ENCODE measurements around the gene ZBTB7C. TPM values are rescaled to one million over a fixed set of nuclear protein-coding genes. Genes with fewer than 3 reads are reported as not detected.

The ZBTB7C gene
- total RNA-seq, 4 donors from 2014 or later, result 26.0 to 50.6 (median 46.2) TPM

GRCh38 chr18:48428475-48429177, 19.4 kb upstream of the ZBTB7C start:
- H3K9me3 ChIP-seq, result no peaks in the 10 kb centered on the region
- TF ChIP-seq EP300 (IDR thresholded peaks at IDR 0.05) (no peak), CTCF (IDR thresholded peaks at IDR 0.05) (no peak), POLR2A (IDR thresholded peaks at IDR 0.05) (no peak), POLR2AphosphoS5 (IDR thresholded peaks at IDR 0.05) (no peak)
- H3K4me3 ChIP-seq, result no peak overlapping the region
- H3K36me3 ChIP-seq, result no peaks in the 10 kb centered on the region
- no peak overlapping the region for H3K27ac ChIP-seq
- H3K27me3 ChIP-seq, result no peaks in the 10 kb centered on the region
- no peak for DNase-seq (ENCODE audit: low spot score in 2 of 2)
- H3K4me1 ChIP-seq, result no peaks in the 10 kb centered on the region
- WGBS, result 50% methylated on average over 9 of the region's 9 CpGs

- no peaks in the 10 kb centered on the region for H3K36me3 ChIP-seq
- H3K9me3 ChIP-seq, result no peaks in the 10 kb centered on the region
- 12% methylated on average over 12 of the region's 12 CpGs for WGBS
- TF ChIP-seq POLR2A (IDR thresholded peaks at IDR 0.05) (no peak), EP300 (IDR thresholded peaks at IDR 0.05) (no peak), CTCF (IDR thresholded peaks at IDR 0.05) (no peak)
- peaks cover 12% of the 10 kb centered on the region for H3K4me1 ChIP-seq
- peaks cover 6% of the 10 kb centered on the region for H3K27me3 ChIP-seq
- no peak for DNase-seq (ENCODE audit: low spot score in 2 of 2)
- no peak overlapping the region for H3K4me3 ChIP-seq
- H3K27ac ChIP-seq, result no peak overlapping the region
Observed at GRCh38 chr18:48422947-48423378, 13.8 kb upstream of the ZBTB7C start.

- DNase-seq (ENCODE audit: low spot score in 2 of 2), result no peak
- TF ChIP-seq CTCF (IDR thresholded peaks at IDR 0.05) (no peak), EP300 (IDR thresholded peaks at IDR 0.05) (no peak), POLR2AphosphoS5 (IDR thresholded peaks at IDR 0.05) (no peak), POLR2A (IDR thresholded peaks at IDR 0.05) (no peak)
- no peak overlapping the region for H3K4me3 ChIP-seq
- H3K36me3 ChIP-seq, result no peaks in the 10 kb centered on the region
- H3K4me1 ChIP-seq, result peaks cover 12% of the 10 kb centered on the region
- no peaks in the 10 kb centered on the region for H3K9me3 ChIP-seq
- peaks cover 9% of the 10 kb centered on the region for H3K27me3 ChIP-seq
- H3K27ac ChIP-seq, result no peak overlapping the region
- WGBS, result 88% methylated on average over 10 of the region's 10 CpGs
Observed at GRCh38 chr18:48419277-48420022, 10.3 kb upstream of the ZBTB7C start.

GRCh38 chr18:48418539-48419276, 9.5 kb upstream of the ZBTB7C start:
- WGBS, result 62% methylated on average over 8 of the region's 9 CpGs
- Histone ChIP-seq H3K9me3 (no peaks in the 10 kb centered on the region), H3K4me3 (no peak overlapping the region), H3K27ac (no peak overlapping the region), H3K27me3 (peaks cover 9% of the 10 kb centered on the region), H3K36me3 (no peaks in the 10 kb centered on the region), H3K4me1 (peaks cover 12% of the 10 kb centered on the region)
- DNase-seq (ENCODE audit: low spot score in 2 of 2), result no peak
- no peak for TF ChIP-seq CTCF (IDR thresholded peaks at IDR 0.05)
- no peak for TF ChIP-seq EP300 (IDR thresholded peaks at IDR 0.05)
- no peak for TF ChIP-seq POLR2A (IDR thresholded peaks at IDR 0.05)
- TF ChIP-seq POLR2AphosphoS5 (IDR thresholded peaks at IDR 0.05), result no peak

GRCh38 chr18:48417985-48418384, 8.8 kb upstream of the ZBTB7C start:
- H3K36me3 ChIP-seq, result no peaks in the 10 kb centered on the region
- H3K27me3 ChIP-seq, result peaks cover 7% of the 10 kb centered on the region
- DNase-seq (ENCODE audit: low spot score in 2 of 2), result no peak
- TF ChIP-seq POLR2A (IDR thresholded peaks at IDR 0.05), result no peak
- TF ChIP-seq POLR2AphosphoS5 (IDR thresholded peaks at IDR 0.05), result no peak
- no peak for TF ChIP-seq CTCF (IDR thresholded peaks at IDR 0.05)
- no peak for TF ChIP-seq EP300 (IDR thresholded peaks at IDR 0.05)
- peaks cover 6% of the 10 kb centered on the region for H3K4me1 ChIP-seq
- H3K27ac ChIP-seq, result no peak overlapping the region
- no peaks in the 10 kb centered on the region for H3K9me3 ChIP-seq
- WGBS, result 82% methylated on average over 4 of the region's 4 CpGs
- H3K4me3 ChIP-seq, result no peak overlapping the region
